Activated T-cell treated with anti-CD3 and anti-CD28 coated beads, Interleukin-2, amount 50 U/mL, for 72 hours (primary cell): ENCODE measurements around the gene DNAJC1. TPM values are rescaled to one million over a fixed set of nuclear protein-coding genes. Genes with fewer than 3 reads are reported as not detected.
"Not testable (repeated sequence)": the region's sequence is repeated elsewhere in the genome, so short reads cannot be mapped to it uniquely, and the experiment has no call there.

Source experiments
- ATAC-seq, 2 donors: fragments of 150-1000 bp; cut with Tn5 transposase; replicated peaks in 1 of 2; 2 replicates each; pipeline ENCODE4 v1.10.0; 2021; ENCODE audit warnings: moderate library complexity in 2 of 2, mild to moderate bottlenecking in 1 of 2
- DNase-seq, 2 donors: peaks; one replicate each; pipeline ENCODE4 v3.0.0; 2021 to 2022; ENCODE audit warnings: mixed read lengths in 1 of 2
- H3K27ac Mint-ChIP-seq: one replicate; pipeline ENCODE4 v1.8.0; 2022; ENCODE audit warnings: mild to moderate bottlenecking, moderate library complexity, mixed read lengths
- H3K27me3 Mint-ChIP-seq: one replicate; pipeline ENCODE4 v1.8.0; 2022; ENCODE audit warnings: low read depth, mixed read lengths
- H3K36me3 Mint-ChIP-seq, 2 donors: one replicate each; pipeline ENCODE4 v1.8.0; 2022; ENCODE audit warnings: mixed read lengths in 2 of 2, mild to moderate bottlenecking in 1 of 2; ENCODE audit not compliant: insufficient read depth in 2 of 2
- H3K4me1 Mint-ChIP-seq: one replicate; pipeline ENCODE4 v1.8.0; 2022; ENCODE audit warnings: low read depth, mixed read lengths
- H3K4me3 Mint-ChIP-seq, 2 donors: one replicate each; pipeline ENCODE4 v1.8.0; 2022; ENCODE audit warnings: mild to moderate bottlenecking in 2 of 2, mixed read lengths in 2 of 2, moderate library complexity in 2 of 2
- H3K9me3 Mint-ChIP-seq, 2 donors: one replicate each; pipeline ENCODE4 v1.8.0; 2022; ENCODE audit warnings: mixed read lengths in 2 of 2
- total RNA-seq, 2 donors: library from RNA; stranded (reverse); gene quantifications; one replicate each; pipeline ENCODE4 v1.2.3, GENCODE V29; 2022

Gene DNAJC1
- total RNA-seq = 10 to 100 TPM; 40.6 to 42.4 TPM

DNA sequence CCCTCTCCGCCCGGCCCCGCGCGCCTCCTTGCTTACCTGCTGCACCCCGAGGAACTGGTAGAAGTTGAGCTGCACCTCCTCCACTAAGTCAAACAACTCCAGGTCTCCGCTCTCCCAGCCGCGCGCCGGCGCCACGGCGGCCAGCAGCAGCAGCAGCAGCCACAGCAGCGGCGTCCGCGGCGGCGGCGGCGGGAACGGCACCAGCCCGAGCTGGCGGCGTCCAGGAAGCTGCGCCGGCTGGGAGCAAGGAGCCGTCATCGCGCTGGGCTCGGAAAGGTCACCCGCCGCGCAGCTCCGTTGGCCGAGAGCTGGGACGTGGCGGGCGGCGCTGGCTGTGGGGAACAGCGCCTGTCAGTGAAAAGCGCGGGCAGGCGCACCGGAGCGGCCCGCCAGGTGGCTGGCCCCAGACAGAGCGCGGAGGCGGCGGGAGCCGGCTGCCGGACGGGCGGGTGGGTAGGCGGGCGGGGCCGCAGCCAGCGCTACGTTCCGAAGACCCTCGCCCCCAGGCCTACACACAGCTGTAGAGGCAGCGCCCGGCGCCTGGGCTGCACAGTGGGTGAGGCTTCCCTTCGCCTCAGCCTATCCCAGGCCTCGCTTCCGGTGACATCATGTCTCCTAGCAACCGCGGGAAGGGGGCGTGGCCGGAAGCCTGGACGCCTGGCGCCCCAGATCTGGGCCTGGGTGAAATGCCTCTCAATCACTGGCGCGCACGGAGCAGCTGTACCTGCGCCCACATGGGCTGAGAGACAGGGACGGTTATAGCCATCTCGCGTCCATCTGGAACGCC is at the start of gene DNAJC1:
TSS of gene DNAJC1 (minus strand) at position 554 of the 787 bp plus-strand sequence. CDS start at position 258, 296 bp downstream.
- Mint-ChIP-seq H3K9me3 (no peaks in the 10 kb centered on the region), H3K27me3 (peaks cover 7% of the 10 kb centered on the region), H3K27ac (peak within 1 kb of the TSS; percentile 74), H3K4me1 (peaks cover 28% of the 10 kb centered on the region), H3K4me3 (peak within 1 kb of the TSS; percentile 90 to 98), H3K36me3 (peaks cover 5 to 11% of the 10 kb centered on the region in 2 donors)
- ATAC-seq (peak; percentile 96 to 97), DNase-seq (peak; percentile 99)

DNA sequence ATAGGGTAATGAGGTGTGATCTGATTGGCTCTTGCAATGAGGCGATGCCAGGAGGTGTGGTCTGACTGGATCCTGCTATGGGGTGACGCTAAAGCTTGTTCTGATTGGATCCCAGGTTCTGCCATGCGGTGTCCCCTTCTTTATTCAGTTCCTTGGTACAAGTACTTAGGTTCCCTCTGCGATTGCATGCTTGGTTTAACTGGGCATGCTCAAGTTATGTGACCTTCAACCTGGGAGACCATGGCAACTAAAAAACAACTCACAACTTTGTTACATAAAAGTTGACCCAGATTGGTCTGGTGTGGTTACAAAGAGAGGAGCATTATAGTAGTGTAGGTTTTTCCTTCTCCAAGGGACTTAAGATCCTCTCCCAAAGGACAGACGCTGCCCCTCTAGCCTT is 49.5 kb upstream of the DNAJC1 start:
- no peak for ATAC-seq
- Mint-ChIP-seq H3K4me3 (no peak overlapping the region), H3K36me3 (peaks cover 0 to 2% of the 10 kb centered on the region in 2 donors), H3K4me1 (no peaks in the 10 kb centered on the region), H3K27ac (no peak overlapping the region), H3K27me3 (no peaks in the 10 kb centered on the region), H3K9me3 (peaks cover 0 to 3% of the 10 kb centered on the region in 2 donors)
- DNase-seq = no peak

- ATAC-seq (no peak), DNase-seq (no peak)
- no peak overlapping the region for H3K4me3 Mint-ChIP-seq
- H3K27ac Mint-ChIP-seq = no peak overlapping the region
- H3K27me3 Mint-ChIP-seq = no peaks in the 10 kb centered on the region
- peaks cover 0 to 2% of the 10 kb centered on the region in 2 donors for H3K36me3 Mint-ChIP-seq
- H3K4me1 Mint-ChIP-seq = no peaks in the 10 kb centered on the region
- H3K9me3 Mint-ChIP-seq = peaks cover 2 to 3% of the 10 kb centered on the region in 2 donors
Observed at GRCh38 chr10:22049635-22050034, 46.1 kb upstream of the DNAJC1 start.

- Mint-ChIP-seq H3K27ac (no peak overlapping the region), H3K36me3 (peaks cover 0 to 2% of the 10 kb centered on the region in 2 donors), H3K9me3 (peaks cover 0 to 2% of the 10 kb centered on the region in 2 donors), H3K4me1 (no peaks in the 10 kb centered on the region), H3K4me3 (no peak overlapping the region), H3K27me3 (peaks cover 3% of the 10 kb centered on the region)
- DNase-seq (no peak), ATAC-seq (no peak)
Observed at GRCh38 chr10:22047812-22048211, 44.3 kb upstream of the DNAJC1 start.

- peaks cover 21% of the 10 kb centered on the region for H3K27me3 Mint-ChIP-seq
- H3K27ac Mint-ChIP-seq = no peak overlapping the region
- no peak overlapping the region for H3K4me3 Mint-ChIP-seq
- H3K4me1 Mint-ChIP-seq = peaks cover 7% of the 10 kb centered on the region
- DNase-seq = no peak
- no peak for ATAC-seq
- no peaks in the 10 kb centered on the region for H3K36me3 Mint-ChIP-seq
- H3K9me3 Mint-ChIP-seq = peaks cover 0 to 2% of the 10 kb centered on the region in 2 donors
Observed at GRCh38 chr10:22043327-22043633, 39.8 kb upstream of the DNAJC1 start.

DNA sequence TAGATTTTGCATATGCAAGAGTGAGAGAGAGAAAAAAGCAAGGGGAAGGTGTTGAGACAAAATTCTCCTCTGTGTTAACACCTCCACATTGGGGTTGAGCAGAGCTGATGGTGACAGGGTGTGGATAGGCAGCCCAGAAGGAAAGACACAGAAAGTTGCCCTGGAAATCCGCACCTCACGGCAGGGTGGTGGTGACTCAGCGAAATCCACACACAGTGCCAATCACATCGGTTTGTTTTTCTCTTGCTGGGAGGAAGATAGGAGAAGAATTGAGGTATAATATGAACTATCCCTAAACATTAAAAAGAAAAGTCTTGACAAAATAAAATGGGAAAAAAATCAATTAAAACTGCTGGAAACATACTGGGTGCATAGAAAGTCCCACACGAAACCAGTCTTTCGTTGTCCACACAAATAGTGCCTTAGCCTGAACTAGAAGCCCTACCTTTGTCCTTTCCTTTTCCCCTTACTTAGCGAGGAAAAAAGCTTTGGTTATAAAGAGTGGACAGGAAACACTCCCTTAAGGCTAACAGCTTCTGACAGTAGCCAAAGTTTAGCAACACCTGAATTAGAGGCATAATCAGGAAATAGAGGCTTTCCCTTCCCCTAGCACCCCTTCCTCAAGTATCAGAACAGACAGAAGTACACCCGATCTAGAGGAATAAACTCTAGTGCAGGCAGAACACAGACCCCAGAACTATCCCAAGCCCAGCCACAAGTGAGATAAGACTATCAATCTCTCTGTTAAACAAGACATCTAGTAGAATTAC is 39.2 kb upstream of the DNAJC1 start:
- ATAC-seq (no peak), DNase-seq (no peak)
- Mint-ChIP-seq H3K4me3 (no peak overlapping the region), H3K9me3 (peaks cover 0 to 2% of the 10 kb centered on the region in 2 donors), H3K27me3 (peaks cover 26% of the 10 kb centered on the region), H3K4me1 (peaks cover 7% of the 10 kb centered on the region), H3K36me3 (no peaks in the 10 kb centered on the region), H3K27ac (no peak overlapping the region)

DNA sequence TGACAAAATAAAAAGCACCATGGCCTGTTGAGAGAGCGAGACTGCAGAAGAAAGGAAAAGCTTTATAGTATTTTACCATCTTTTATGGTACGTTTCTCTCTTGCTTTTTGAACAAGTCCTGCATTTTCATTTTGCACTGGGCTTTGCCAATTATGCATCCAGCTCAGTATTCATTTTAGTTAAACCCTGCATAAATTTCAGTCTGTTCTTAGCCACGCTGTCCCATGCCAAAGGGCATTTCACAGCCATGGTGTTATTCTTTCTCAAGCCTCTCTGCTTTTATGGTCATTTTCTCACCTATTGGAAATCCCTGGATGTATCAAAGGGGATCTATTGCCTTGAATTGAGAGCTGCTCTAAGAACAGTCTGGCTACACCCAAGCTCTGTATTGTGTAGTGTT is 30.8 kb upstream of the DNAJC1 start:
- DNase-seq (no peak), ATAC-seq (no peak)
- Mint-ChIP-seq H3K9me3 (peaks cover 6 to 7% of the 10 kb centered on the region in 2 donors), H3K4me1 (peaks cover 5% of the 10 kb centered on the region), H3K27me3 (peaks cover 17% of the 10 kb centered on the region), H3K27ac (no peak overlapping the region), H3K4me3 (no peak overlapping the region), H3K36me3 (peaks cover 3 to 7% of the 10 kb centered on the region in 2 donors)

- not testable (repeated sequence) for DNase-seq, H3K4me3 Mint-ChIP-seq, ATAC-seq, H3K36me3 Mint-ChIP-seq, H3K9me3 Mint-ChIP-seq, H3K27ac Mint-ChIP-seq
- Mint-ChIP-seq H3K4me1 (peaks cover 11% of the 10 kb centered on the region), H3K27me3 (peaks cover 15% of the 10 kb centered on the region)
Observed at GRCh38 chr10:22032268-22032667, 28.7 kb upstream of the DNAJC1 start.

DNA sequence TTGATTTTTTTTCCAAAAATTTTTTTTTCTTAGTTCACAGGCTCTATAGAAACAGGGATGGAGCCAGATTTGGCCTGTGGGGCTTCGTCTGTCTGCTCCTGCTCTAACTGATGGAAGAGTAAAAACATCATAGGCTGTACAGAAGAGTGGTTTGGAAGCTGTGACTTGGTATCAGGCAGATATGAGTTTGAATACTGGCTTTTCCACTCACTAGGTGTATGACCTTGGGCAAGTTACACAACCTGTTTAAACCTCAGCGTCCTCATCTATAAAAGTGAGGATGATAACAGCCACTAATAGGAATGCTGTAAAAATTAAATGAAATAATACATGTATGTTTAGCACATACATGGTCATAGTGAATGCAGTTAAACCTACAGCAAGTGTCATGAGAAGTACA is 26.9 kb upstream of the DNAJC1 start:
- Mint-ChIP-seq H3K27me3 (peaks cover 15% of the 10 kb centered on the region), H3K36me3 (peaks cover 3 to 7% of the 10 kb centered on the region in 2 donors), H3K4me3 (no peak overlapping the region), H3K4me1 (peaks cover 11% of the 10 kb centered on the region), H3K27ac (no peak overlapping the region), H3K9me3 (peaks cover 7 to 8% of the 10 kb centered on the region in 2 donors)
- no peak for ATAC-seq
- DNase-seq = no peak

DNA sequence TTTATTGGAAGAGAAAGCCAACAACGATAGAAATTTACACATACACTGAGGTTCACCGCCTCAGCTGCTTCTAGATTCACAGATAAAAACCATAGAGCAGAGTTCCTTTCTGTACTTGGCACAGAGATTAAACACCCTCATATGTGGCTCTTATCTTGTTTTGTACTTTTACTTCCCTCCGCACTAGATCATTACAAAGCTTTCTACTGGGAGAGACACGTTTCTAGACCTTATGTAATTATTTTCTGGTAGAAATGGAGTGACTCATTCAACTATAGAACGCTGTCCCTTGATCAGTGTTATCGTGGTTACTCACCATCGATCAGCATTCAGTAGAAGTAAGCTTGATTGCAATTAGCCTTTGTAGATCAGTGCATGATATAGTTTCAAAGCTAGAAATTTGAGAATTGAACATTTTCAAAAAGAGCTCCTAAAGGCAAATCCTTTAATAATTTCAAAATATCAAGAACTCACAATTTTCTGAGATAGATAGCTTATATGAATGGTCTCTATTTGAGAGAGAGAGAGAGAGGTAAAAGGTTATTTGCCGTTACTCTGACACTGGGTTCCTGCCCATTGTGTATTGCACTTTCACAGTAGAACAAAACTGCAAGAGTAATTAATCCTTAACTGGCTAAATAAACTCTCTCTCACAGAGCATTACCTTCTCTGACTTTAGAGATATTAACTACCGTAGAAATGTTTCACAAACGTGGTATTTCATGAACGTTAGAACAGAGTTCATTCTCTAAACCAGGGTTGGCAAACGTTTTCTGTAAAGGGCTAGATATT is 26.1 kb upstream of the DNAJC1 start:
- ATAC-seq (peak; percentile 44 to 47), DNase-seq (no peak)
- Mint-ChIP-seq H3K27me3 (peaks cover 15% of the 10 kb centered on the region), H3K4me3 (peak overlapping the region; percentile 7 to 46), H3K9me3 (peaks cover 4 to 5% of the 10 kb centered on the region in 2 donors), H3K36me3 (peaks cover 0 to 3% of the 10 kb centered on the region in 2 donors), H3K4me1 (peaks cover 11% of the 10 kb centered on the region), H3K27ac (no peak overlapping the region)

- Mint-ChIP-seq H3K9me3 (peaks cover 5 to 7% of the 10 kb centered on the region in 2 donors), H3K27me3 (peaks cover 15% of the 10 kb centered on the region), H3K4me3 (no peak overlapping the region), H3K36me3 (peaks cover 3 to 4% of the 10 kb centered on the region in 2 donors), H3K4me1 (peaks cover 22% of the 10 kb centered on the region), H3K27ac (no peak overlapping the region)
- no peak for DNase-seq
- no peak for ATAC-seq
Observed at GRCh38 chr10:22027364-22028238, 24.1 kb upstream of the DNAJC1 start.

DNA sequence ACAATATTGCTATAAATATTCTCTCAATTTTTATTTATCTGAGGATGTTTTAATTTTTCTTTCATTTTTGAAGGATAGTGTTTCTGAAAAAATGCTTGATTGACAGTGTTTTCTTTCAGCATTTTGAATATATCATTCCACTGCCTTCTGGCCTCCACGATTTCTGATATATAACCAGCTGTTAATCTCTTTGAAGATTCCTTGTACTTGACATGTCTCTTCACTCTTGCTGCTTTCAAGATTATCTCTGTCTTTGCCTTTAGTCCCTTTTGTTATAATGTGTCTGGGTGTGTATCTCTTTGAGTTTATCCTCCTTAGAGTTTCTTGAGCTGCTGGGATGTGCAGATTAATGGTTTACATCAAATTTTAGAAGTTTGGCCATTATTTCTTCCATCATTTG is 22.8 kb upstream of the DNAJC1 start:
- Mint-ChIP-seq H3K27ac (no peak overlapping the region), H3K27me3 (peaks cover 15% of the 10 kb centered on the region), H3K4me1 (peaks cover 32% of the 10 kb centered on the region), H3K36me3 (peaks cover 2 to 6% of the 10 kb centered on the region in 2 donors), H3K4me3 (no peak overlapping the region), H3K9me3 (peaks cover 2 to 10% of the 10 kb centered on the region in 2 donors)
- no peak for DNase-seq
- ATAC-seq = no peak
